Measurements from ENCODE around the gene SLMAP.
A peak's percentile ranks its signal among the peaks of the same experiment; 100 is the strongest.

SLMAP gene, protein sequence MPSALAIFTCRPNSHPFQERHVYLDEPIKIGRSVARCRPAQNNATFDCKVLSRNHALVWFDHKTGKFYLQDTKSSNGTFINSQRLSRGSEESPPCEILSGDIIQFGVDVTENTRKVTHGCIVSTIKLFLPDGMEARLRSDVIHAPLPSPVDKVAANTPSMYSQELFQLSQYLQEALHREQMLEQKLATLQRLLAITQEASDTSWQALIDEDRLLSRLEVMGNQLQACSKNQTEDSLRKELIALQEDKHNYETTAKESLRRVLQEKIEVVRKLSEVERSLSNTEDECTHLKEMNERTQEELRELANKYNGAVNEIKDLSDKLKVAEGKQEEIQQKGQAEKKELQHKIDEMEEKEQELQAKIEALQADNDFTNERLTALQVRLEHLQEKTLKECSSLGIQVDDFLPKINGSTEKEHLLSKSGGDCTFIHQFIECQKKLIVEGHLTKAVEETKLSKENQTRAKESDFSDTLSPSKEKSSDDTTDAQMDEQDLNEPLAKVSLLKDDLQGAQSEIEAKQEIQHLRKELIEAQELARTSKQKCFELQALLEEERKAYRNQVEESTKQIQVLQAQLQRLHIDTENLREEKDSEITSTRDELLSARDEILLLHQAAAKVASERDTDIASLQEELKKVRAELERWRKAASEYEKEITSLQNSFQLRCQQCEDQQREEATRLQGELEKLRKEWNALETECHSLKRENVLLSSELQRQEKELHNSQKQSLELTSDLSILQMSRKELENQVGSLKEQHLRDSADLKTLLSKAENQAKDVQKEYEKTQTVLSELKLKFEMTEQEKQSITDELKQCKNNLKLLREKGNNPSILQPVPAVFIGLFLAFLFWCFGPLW

DNA sequence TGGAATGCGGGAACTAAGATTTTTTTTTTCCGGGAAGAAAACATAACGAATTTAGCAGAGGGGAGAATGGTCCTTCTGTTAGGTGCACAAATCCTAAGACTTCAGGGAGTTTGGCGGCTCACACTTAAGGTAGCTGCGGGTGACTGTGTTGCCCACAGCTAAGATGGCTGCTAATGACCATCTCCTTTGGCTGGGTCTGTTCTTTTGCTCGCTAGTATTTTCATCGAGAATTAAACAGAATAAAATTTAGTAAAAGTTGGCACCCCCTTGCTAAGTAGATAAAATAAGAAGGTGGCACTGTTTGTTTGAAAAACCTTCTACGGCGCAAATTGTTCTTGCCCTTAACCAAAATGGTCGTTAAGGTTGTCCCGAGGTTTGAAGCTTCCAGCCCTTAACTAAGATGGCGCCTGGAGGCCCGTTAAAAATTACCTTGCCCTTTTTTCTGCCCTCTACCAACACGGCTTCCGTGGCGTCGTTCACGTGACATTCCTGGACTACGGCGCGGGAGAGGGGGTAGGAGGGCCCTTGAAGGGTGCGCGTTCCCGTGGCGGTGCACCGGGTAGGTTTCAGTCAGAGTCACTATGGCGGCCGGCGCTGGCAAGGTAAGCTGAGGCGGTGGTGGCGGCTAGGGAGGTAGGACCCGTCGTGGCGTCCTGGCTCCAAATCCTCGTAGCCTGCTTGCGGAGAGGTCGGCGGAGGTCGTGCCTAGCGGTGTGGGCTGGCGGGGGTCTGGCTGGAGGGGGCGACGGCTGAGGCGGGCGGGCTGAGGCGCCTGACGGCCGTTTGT lies at the start of gene SLMAP:
Gene SLMAP (plus strand): TSS at position 569 of the 787 bp plus-strand sequence. CDS start 1,343 bp downstream, outside the sequence.
- Histone ChIP-seq H3K36me3 (replicated peaks) (peaks cover 3% of the 10 kb centered on the region), H3K4me3 (ENCODE audit: low read depth, low read length) (peak within 1 kb of the TSS; percentile 87), H3K27me3 (replicated peaks) (no peaks in the 10 kb centered on the region), H3K27ac (peak within 1 kb of the TSS; percentile 95)
- TF ChIP-seq, protein P1, sequence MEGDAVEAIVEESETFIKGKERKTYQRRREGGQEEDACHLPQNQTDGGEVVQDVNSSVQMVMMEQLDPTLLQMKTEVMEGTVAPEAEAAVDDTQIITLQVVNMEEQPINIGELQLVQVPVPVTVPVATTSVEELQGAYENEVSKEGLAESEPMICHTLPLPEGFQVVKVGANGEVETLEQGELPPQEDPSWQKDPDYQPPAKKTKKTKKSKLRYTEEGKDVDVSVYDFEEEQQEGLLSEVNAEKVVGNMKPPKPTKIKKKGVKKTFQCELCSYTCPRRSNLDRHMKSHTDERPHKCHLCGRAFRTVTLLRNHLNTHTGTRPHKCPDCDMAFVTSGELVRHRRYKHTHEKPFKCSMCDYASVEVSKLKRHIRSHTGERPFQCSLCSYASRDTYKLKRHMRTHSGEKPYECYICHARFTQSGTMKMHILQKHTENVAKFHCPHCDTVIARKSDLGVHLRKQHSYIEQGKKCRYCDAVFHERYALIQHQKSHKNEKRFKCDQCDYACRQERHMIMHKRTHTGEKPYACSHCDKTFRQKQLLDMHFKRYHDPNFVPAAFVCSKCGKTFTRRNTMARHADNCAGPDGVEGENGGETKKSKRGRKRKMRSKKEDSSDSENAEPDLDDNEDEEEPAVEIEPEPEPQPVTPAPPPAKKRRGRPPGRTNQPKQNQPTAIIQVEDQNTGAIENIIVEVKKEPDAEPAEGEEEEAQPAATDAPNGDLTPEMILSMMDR (IDR thresholded peaks at IDR 0.05; ENCODE audit: low read depth, low read length, missing control alignments), result peak; percentile 6
- in situ Hi-C loops (cut with HindIII; ENCODE audit: low pct_ligation_motif_present, low sequenced_read_pairs), result no loop called here
- peak; percentile 95 for DNase-seq

DNA sequence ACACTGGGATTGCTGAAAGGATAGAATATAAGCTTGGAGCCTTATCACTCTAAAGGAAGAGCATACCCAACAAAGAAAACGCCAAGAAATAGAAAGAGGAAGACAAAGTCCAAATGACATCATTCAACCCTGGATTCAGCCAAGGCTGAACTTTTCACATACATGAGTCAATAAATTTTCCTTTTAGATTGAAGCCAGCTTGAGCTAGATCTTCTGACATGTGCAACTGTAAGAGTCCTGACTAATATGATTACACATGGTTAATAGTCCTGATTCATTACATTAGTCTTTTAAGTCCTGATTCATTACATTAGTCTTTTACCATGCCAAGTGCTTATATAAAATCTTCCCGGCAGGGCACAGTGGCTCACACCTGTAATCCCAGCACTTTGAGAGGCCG lies 49.6 kb upstream of the SLMAP start:
- no peaks in the 10 kb centered on the region for H3K36me3 ChIP-seq (replicated peaks)
- TF ChIP-seq, protein P1 (IDR thresholded peaks at IDR 0.05; ENCODE audit: low read depth, low read length, missing control alignments), result no peak
- peak overlapping the region; percentile 42 for H3K27ac ChIP-seq
- in situ Hi-C loops (cut with HindIII; ENCODE audit: low pct_ligation_motif_present, low sequenced_read_pairs), result no loop called here
- peak; percentile 52 for DNase-seq
- H3K4me3 ChIP-seq (ENCODE audit: low read depth, low read length), result no peak overlapping the region
- no peaks in the 10 kb centered on the region for H3K27me3 ChIP-seq (replicated peaks)

DNA sequence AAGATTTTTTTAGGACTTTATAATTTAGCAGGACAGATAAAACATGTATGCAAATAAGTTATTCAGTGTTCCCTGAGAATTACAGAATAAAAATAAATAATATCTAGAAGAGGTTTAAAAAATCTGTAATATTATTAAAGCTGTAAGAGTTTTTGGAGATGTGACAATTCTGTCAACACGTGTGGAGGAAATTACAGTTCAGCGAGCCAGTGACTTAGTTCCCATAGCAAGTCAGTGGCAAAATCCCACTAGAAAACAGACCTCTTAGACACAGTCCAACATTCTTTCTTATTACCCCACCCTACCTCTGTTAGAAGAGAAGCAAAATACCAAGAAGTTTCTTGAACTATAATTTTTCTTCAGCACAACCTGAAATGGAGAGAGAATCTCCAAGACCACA lies 47.1 kb upstream of the SLMAP start:
- TF ChIP-seq, protein P1 (IDR thresholded peaks at IDR 0.05; ENCODE audit: low read depth, low read length, missing control alignments), result no peak
- Histone ChIP-seq H3K27me3 (replicated peaks) (no peaks in the 10 kb centered on the region), H3K4me3 (ENCODE audit: low read depth, low read length) (no peak overlapping the region), H3K27ac (no peak overlapping the region), H3K36me3 (replicated peaks) (no peaks in the 10 kb centered on the region)
- in situ Hi-C loops (cut with HindIII; ENCODE audit: low pct_ligation_motif_present, low sequenced_read_pairs), result no loop called here
- DNase-seq, result no peak

DNA sequence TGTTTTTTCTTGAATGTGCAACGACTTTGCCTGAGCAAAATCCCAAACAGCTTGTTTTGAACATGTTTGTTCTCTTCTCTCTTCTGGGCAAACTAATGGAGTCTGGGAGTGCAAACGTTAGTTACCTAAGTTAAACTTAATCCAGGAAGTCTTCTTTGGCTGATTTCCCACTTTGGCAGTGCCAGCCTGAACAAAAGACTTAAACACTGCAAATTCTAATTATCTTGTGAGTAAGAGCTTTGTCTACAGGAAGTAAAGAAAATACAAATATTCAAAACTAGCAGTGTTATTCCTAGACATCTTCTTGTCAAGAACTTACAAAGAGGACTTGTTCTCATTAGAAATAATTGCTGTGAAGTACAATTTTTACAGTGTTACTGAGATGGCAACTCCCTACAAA lies 46.5 kb upstream of the SLMAP start:
- TF ChIP-seq, protein P1 (IDR thresholded peaks at IDR 0.05; ENCODE audit: low read depth, low read length, missing control alignments), result no peak
- in situ Hi-C loops (cut with HindIII; ENCODE audit: low pct_ligation_motif_present, low sequenced_read_pairs), result no loop called here
- no peaks in the 10 kb centered on the region for H3K36me3 ChIP-seq (replicated peaks)
- no peak overlapping the region for H3K27ac ChIP-seq
- no peak overlapping the region for H3K4me3 ChIP-seq (ENCODE audit: low read depth, low read length)
- DNase-seq, result no peak
- no peaks in the 10 kb centered on the region for H3K27me3 ChIP-seq (replicated peaks)

DNA sequence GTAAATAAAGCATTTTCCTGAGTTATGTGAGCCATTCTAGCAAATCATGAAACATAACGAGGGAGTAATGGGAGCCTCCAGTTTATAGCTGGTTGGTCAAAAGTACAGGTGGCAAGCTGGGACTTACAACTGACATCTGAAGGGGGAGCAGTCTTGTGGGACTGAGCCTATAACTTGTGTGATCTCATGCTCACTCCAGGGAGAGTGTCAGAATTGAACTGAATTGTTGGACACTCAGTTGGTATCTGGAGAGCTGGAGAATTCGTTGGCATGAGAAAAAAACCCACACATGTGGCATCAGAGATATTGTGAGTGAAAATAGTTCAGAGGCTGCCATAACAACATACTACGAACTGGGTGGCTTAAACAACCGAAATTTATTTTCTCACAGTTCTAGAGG lies 40.4 kb upstream of the SLMAP start:
- Histone ChIP-seq H3K4me3 (ENCODE audit: low read depth, low read length) (no peak overlapping the region), H3K27me3 (replicated peaks) (no peaks in the 10 kb centered on the region), H3K36me3 (replicated peaks) (no peaks in the 10 kb centered on the region), H3K27ac (no peak overlapping the region)
- TF ChIP-seq, protein P1 (IDR thresholded peaks at IDR 0.05; ENCODE audit: low read depth, low read length, missing control alignments), result no peak
- in situ Hi-C loops (cut with HindIII; ENCODE audit: low pct_ligation_motif_present, low sequenced_read_pairs), result no loop called here
- DNase-seq, result no peak
